ENCODE measurements around the gene TBC1D10B.
A peak's percentile ranks its signal among the peaks of the same experiment; 100 is the strongest.

DNA sequence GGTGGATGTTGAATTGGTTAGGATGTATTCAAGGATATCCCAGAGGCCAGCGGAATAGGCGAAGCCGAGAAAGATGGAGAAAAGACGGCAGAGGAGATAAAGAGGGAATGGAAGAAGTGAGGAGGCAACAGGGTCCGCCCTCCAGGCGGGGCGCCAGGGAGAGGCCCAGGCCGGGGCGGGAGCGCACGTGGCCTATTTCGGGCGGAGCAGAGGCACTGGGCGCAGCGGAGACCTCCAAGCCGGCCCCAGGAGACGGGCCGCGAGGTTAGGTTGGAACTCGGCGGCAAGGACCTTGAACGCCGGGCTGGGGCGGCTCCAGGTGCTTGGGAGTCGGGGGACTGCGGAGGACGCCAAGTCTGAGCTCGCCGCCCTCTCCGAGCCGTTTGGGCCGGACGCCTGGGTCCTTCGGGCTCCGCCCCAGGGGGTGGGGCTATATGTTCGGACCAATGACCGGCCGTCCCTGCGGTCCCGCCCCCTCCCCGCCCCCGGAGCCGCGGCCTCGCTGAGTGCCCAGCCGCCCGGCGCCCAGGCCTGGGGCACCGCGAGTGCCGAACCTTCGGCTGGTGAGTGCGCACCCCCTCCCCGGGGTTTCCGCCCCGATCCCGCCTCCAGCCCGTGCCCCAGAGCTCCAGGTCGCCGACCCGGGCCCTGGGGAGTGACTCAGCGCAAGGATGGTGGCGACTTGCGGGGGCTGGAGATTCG is 37.0 kb upstream of the TBC1D10B start, which contains the start of gene ZNF771:
- TF ChIP-seq, protein P1, sequence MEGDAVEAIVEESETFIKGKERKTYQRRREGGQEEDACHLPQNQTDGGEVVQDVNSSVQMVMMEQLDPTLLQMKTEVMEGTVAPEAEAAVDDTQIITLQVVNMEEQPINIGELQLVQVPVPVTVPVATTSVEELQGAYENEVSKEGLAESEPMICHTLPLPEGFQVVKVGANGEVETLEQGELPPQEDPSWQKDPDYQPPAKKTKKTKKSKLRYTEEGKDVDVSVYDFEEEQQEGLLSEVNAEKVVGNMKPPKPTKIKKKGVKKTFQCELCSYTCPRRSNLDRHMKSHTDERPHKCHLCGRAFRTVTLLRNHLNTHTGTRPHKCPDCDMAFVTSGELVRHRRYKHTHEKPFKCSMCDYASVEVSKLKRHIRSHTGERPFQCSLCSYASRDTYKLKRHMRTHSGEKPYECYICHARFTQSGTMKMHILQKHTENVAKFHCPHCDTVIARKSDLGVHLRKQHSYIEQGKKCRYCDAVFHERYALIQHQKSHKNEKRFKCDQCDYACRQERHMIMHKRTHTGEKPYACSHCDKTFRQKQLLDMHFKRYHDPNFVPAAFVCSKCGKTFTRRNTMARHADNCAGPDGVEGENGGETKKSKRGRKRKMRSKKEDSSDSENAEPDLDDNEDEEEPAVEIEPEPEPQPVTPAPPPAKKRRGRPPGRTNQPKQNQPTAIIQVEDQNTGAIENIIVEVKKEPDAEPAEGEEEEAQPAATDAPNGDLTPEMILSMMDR (IDR thresholded peaks at IDR 0.05; ENCODE audit: borderline replicate concordance, extremely low read depth, low read length, poor library complexity, severe bottlenecking), result peak; percentile 30
- no peak for TF ChIP-seq EZH2 (IDR thresholded peaks at IDR 0.05; ENCODE audit: borderline replicate concordance, low read depth, low read length, severe bottlenecking)
